ACC112 (cell line): ENCODE results near the gene PRDM2.

Experiments
- H2AFZ ChIP-seq: fragments of 200-600 bp; sonication (generic); one replicate; pipeline ENCODE4 v1.6.0; 2017; ENCODE audit warnings: antibody characterized with exemption, low read length; ENCODE audit not compliant: unreplicated experiment
- H3K27ac ChIP-seq: fragments of 200-600 bp; sonication (generic); 2 replicates; pipeline ENCODE4 v1.5.1; 2014; ENCODE audit warnings: low read depth, mild to moderate bottlenecking, antibody characterized with exemption, low read length, moderate library complexity
- H3K27me3 ChIP-seq: fragments of 200-600 bp; sonication (generic); 2 replicates; pipeline ENCODE4 v1.6.1; 2014; ENCODE audit warnings: mild to moderate bottlenecking, antibody characterized with exemption, low read length, moderate library complexity, mixed read lengths; ENCODE audit not compliant: insufficient read depth
- H3K36me3 ChIP-seq: fragments of 200-600 bp; sonication (generic); 2 replicates; pipeline ENCODE4 v1.6.1; 2016; ENCODE audit warnings: mild to moderate bottlenecking, antibody characterized with exemption, low read length, moderate library complexity, mixed read lengths; ENCODE audit not compliant: insufficient read depth
- H3K4me1 ChIP-seq: fragments of 200-600 bp; sonication (generic); one replicate; pipeline ENCODE4 v1.6.1; 2016; ENCODE audit warnings: low read length, mixed read lengths; ENCODE audit not compliant: insufficient read depth, unreplicated experiment, control insufficient read depth
- H3K4me3 ChIP-seq: fragments of 200-600 bp; sonication (generic); 2 replicates; pipeline ENCODE4 v1.5.1; 2014; ENCODE audit warnings: mild to moderate bottlenecking, low read depth, low read length
- H3K79me2 ChIP-seq: fragments of 200-600 bp; sonication (generic); one replicate; pipeline ENCODE4 v1.6.0; 2016; ENCODE audit warnings: low read length; ENCODE audit not compliant: control insufficient read depth, unreplicated experiment, insufficient read depth

PRDM2 gene

DNA sequence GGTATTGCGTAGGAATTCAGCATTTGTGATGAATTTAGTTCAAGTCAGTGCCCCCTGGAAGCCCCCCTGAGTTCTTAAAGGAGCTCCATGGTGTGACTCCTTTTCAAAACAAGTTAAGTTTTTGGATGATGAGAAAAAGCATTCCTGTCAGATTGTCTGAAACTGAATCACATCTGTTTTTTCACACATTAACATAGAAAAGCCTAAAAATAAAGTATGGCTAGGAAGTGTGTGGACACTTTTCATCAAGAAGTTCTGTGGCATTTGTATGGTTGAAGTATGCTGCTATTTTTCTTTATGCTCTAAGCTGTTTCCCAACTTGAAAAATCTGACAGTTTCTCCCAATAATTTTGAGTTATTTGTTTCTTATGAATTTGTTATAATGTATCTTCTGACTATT is 33.7 kb downstream of the PRDM2 start:
- Histone ChIP-seq H3K27me3 (no peaks in the 10 kb centered on the region), H3K4me1 (no peaks in the 10 kb centered on the region), H3K79me2 (no peaks in the 10 kb centered on the region)

DNA sequence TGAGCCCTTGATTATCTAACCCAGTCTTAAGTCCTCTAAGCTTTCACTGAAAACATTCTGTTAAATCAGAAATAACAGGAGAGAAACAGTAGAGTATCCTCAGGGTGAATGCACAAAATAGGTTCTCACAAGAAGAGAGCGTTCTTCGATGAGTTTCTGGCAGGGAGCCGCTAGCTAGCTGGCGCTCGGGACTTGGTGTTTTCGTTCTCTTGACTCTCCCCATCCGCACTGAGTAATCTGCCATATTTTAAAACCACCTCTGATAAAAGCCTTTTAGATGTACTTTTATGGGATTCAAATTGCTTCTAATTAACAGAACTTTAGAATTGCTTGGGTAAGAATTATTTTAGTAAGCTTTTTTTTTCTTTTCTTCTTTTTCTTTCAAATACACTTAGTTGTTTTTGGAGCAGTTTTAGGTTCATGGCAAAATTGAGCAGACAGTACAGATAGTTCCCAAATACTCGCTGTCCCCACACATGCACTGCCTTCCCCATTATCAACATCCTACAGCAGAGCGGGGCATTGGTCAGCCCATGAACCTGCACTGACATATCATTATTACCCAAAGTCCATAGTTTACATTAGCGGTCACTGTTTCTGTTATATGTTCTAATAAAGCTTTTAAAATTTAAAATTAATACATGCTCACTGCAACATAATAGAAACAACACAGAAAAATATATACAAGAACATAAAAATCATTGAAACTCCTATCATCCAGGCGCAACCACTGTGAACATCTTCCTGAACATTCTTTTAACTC is 35.4 kb downstream of the PRDM2 start:
- Histone ChIP-seq H3K4me3 (no peak overlapping the region), H3K27ac (no peak overlapping the region), H3K79me2 (no peaks in the 10 kb centered on the region), H3K36me3 (no peaks in the 10 kb centered on the region), H2AFZ (no peak overlapping the region), H3K4me1 (no peaks in the 10 kb centered on the region), H3K27me3 (no peaks in the 10 kb centered on the region)

More for the DNA sequence above, 33.7 kb downstream of the PRDM2 start:
- Histone ChIP-seq H3K36me3 (no peaks in the 10 kb centered on the region), H3K27ac (no peak overlapping the region), H3K4me3 (no peak overlapping the region), H2AFZ (no peak overlapping the region)

DNA sequence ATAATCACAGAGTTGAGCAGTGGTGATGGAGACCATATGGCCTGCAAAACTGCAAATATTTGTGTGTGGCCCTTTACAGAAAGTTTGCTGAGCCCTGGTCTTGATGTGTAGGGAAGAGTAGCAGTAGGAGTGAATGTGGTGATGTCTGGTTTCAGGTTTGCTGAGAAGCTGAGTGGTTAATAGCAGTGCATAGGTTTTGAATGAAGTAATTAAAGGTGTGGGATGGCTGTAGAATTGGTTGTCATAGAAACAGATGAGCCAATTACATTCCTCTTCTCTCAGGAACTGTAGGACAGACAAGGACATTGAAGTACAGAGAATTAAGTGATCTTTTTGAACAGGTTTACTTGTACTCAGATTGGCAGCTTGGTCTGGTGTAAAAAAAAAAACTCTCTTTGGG is 37.4 kb downstream of the PRDM2 start:
- Histone ChIP-seq H2AFZ (no peak overlapping the region), H3K79me2 (no peaks in the 10 kb centered on the region), H3K27me3 (no peaks in the 10 kb centered on the region), H3K27ac (no peak overlapping the region), H3K4me3 (no peak overlapping the region), H3K4me1 (no peaks in the 10 kb centered on the region), H3K36me3 (no peaks in the 10 kb centered on the region)

DNA sequence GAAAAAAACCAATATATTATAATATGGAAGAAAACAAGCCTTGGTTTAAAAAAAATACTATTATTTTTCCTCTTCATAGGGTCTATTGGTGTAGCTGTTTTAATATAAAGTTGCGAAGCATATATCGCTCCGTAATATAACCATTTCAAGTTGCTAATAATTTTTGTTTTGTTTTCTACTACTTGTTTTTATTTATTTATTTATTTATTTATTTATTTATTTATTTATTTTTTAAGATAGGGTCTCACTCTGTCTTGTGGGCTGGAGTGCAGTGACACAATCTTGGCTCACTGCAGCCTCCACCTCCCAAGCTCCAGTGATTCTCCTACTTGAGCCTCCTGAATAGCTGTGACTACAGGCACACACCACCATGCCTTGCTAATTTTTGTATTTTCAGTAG is 46.4 kb downstream of the PRDM2 start:
- Histone ChIP-seq H3K4me1 (peaks cover 11% of the 10 kb centered on the region), H3K36me3 (no peaks in the 10 kb centered on the region), H3K27me3 (no peaks in the 10 kb centered on the region), H3K27ac (no peak overlapping the region), H3K4me3 (no peak overlapping the region), H2AFZ (no peak overlapping the region), H3K79me2 (peaks cover 18% of the 10 kb centered on the region)

DNA sequence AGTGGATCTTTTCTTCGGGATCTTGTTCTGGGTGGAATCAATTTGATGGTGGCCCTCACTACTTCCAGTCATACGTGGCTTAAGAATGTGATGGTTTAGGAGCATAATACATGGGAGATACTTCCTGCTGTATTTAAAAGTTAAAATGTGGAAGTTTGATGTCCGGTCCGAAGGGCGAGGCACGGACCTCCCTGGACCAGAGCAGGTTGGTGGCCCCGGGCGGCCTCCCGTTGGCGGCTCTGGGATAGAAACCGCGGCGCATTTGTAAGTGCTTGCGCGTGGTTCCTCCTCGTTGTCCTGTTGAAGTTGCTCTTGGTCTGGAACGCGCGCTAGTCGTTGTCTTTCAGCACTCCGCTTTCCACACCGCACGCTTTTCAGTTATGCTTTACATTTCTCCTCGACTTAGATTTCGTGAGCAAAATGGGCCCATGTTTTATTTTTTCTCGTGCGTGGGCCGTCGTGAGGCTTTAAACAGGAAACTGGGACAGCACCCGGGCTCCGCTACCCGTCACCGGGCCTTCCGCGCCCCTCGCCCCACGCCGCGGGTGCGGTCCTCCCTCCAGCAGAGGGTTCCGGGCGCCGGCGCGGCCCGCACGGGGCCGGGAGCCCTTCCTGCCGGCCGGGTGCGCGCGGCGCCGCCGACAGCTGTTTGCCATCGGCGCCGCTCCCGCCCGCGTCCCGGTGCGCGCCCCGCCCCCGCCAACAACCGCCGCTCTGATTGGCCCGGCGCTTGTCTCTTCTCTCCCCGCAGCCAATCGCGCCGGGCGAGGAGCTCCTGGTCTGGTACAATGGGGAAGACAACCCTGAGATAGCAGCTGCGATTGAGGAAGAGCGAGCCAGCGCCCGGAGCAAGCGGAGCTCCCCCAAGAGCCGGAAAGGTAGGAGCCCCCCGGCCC is 48.9 kb downstream of the PRDM2 start:
- peak overlapping the region; percentile 67 for H2AFZ ChIP-seq
- H3K27me3 ChIP-seq: no peaks in the 10 kb centered on the region
- H3K36me3 ChIP-seq: peaks cover 8% of the 10 kb centered on the region; the same call in 1 of the 2 replicates
- H3K79me2 ChIP-seq: peaks cover 44% of the 10 kb centered on the region
- peak overlapping the region; percentile 77 for H3K27ac ChIP-seq
- H3K4me1 ChIP-seq: peaks cover 15% of the 10 kb centered on the region
- peak overlapping the region; percentile 99 for H3K4me3 ChIP-seq

DNA sequence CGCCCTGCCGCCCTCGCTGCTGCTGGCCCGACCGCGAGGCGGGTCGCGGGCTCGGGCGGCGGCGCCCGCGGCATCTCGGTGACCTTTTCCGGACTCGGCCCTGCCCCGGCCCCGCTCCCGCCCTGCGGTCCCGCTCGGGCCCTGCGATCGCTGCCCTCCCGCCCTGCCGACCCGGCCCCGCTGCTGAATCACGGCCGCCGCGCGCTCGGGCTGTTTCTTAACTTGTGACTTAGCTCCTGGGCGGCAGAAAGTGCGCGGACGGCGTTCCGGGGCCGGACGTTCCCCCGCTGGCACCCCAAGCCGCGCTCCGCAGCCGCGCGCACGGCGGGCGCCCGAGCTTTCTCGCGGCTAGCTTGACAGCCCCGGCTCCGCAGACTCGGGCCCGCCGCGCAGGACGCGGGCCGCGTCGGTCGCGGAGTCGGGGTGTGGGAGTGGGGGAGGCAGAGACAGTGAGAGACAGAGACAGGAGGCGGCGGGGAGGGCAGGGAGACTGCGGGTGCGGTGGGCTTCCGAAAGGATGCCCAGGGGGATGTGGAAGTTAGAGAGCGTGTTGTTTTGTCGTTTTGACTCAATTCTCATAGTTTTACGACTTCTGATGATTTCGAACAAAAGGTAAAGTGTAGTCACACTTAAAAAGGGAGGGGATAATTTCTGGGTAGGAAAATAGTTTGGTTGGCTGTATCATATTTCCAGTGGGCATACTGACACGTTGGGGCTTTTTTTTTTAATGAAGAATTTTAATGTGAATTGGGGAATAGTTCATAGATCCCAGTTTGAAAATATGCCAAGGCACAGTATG is 49.8 kb downstream of the PRDM2 start:
- Histone ChIP-seq H3K36me3 (peaks cover 8% of the 10 kb centered on the region; the same call in 1 of the 2 replicates), H3K79me2 (peaks cover 52% of the 10 kb centered on the region), H3K4me3 (peak overlapping the region; percentile 99), H3K27ac (peak overlapping the region; percentile 77), H3K4me1 (peaks cover 19% of the 10 kb centered on the region), H3K27me3 (no peaks in the 10 kb centered on the region), H2AFZ (peak overlapping the region; percentile 86)

DNA sequence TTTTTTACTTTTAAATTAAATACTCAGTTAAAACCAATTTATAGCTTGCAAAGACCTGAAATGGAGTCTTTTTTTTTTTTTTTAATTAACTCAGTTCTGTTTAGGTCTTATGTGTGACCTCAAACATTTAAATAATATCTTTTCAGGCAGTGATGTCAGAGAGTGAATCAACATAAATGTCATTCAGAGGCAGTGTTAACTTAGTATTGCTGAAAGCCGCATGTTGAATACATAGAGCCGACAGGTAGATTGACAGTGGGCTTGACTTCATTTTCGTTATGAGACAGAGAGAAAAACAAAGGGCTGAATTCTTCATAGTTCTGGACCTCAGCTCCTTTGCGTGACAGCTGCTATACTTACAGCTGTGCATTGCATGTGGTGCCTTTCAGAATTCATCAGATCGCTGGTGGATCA is 51.5 kb downstream of the PRDM2 start:
- Histone ChIP-seq H3K27ac (no peak overlapping the region), H3K4me1 (peaks cover 25% of the 10 kb centered on the region), H3K79me2 (peaks cover 68% of the 10 kb centered on the region), H2AFZ (no peak overlapping the region), H3K4me3 (peak overlapping the region; percentile 99), H3K36me3 (peaks cover 8% of the 10 kb centered on the region; the same call in 1 of the 2 replicates), H3K27me3 (no peaks in the 10 kb centered on the region)

DNA sequence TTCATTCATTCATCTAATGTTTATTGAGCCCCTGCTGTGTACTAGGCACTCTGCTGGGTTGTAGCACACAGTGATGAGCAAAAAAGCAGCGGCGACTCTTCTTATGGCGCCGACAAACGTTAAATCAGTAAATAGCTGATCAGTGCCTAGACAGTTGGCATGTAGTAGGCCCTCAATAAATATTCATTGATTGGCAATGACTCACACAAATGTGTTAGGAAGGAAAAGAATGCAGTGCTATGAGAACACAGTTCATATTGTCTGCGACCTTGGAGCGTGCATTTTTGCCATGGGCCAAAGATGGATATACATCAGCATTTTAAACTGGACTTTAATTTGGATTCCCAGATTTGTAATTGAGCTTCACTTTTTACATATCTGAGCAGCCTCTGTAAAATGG is 52.0 kb downstream of the PRDM2 start:
- H3K4me1 ChIP-seq: peaks cover 30% of the 10 kb centered on the region
- H3K4me3 ChIP-seq: no peak overlapping the region

DNA sequence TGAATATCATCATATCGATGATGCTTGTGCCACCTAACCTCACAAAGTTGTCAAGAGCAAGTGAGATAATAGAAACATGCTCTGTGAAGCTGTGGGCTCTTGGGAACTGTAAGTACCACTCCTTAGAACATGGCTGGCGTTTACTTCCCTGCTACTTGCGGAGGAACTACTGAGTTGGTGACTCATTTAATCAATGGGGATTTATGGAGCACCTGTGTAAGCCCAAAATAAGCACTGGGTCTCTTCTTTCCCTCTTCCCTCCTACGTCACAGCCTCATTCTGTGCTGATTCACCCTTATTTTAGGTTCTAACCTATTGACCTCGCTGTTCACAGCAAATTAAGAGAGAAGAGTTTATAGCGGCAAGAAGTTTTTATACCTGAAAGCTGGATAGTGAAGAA is 52.9 kb downstream of the PRDM2 start:
- H3K27ac ChIP-seq: no peak overlapping the region
- H3K4me3 ChIP-seq: no peak overlapping the region

More for the DNA sequence above, 52.0 kb downstream of the PRDM2 start:
- Histone ChIP-seq H2AFZ (no peak overlapping the region), H3K27me3 (no peaks in the 10 kb centered on the region), H3K79me2 (peaks cover 73% of the 10 kb centered on the region), H3K36me3 (peaks cover 8% of the 10 kb centered on the region; the same call in 1 of the 2 replicates), H3K27ac (no peak overlapping the region)

More for the DNA sequence above, 52.9 kb downstream of the PRDM2 start:
- Histone ChIP-seq H3K4me1 (peaks cover 36% of the 10 kb centered on the region), H2AFZ (no peak overlapping the region), H3K27me3 (no peaks in the 10 kb centered on the region), H3K79me2 (peaks cover 82% of the 10 kb centered on the region), H3K36me3 (peaks cover 8% of the 10 kb centered on the region; the same call in 1 of the 2 replicates)
